Astrocyte of the hippocampus (primary cell): ENCODE results near the gene GGA3.
A peak's percentile ranks its signal among the peaks of the same experiment; 100 is the strongest.
"Not testable (repeated sequence)": the region's sequence is repeated elsewhere in the genome, so short reads cannot be mapped to it uniquely, and the experiment has no call there.

ENCODE experiments used
- DNase-seq: peaks from one replicate; pipeline ENCODE4 v3.0.0; 2011; ENCODE audit warnings: low read depth, low spot score

Gene GGA3, protein sequence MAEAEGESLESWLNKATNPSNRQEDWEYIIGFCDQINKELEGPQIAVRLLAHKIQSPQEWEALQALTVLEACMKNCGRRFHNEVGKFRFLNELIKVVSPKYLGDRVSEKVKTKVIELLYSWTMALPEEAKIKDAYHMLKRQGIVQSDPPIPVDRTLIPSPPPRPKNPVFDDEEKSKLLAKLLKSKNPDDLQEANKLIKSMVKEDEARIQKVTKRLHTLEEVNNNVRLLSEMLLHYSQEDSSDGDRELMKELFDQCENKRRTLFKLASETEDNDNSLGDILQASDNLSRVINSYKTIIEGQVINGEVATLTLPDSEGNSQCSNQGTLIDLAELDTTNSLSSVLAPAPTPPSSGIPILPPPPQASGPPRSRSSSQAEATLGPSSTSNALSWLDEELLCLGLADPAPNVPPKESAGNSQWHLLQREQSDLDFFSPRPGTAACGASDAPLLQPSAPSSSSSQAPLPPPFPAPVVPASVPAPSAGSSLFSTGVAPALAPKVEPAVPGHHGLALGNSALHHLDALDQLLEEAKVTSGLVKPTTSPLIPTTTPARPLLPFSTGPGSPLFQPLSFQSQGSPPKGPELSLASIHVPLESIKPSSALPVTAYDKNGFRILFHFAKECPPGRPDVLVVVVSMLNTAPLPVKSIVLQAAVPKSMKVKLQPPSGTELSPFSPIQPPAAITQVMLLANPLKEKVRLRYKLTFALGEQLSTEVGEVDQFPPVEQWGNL

DNA sequence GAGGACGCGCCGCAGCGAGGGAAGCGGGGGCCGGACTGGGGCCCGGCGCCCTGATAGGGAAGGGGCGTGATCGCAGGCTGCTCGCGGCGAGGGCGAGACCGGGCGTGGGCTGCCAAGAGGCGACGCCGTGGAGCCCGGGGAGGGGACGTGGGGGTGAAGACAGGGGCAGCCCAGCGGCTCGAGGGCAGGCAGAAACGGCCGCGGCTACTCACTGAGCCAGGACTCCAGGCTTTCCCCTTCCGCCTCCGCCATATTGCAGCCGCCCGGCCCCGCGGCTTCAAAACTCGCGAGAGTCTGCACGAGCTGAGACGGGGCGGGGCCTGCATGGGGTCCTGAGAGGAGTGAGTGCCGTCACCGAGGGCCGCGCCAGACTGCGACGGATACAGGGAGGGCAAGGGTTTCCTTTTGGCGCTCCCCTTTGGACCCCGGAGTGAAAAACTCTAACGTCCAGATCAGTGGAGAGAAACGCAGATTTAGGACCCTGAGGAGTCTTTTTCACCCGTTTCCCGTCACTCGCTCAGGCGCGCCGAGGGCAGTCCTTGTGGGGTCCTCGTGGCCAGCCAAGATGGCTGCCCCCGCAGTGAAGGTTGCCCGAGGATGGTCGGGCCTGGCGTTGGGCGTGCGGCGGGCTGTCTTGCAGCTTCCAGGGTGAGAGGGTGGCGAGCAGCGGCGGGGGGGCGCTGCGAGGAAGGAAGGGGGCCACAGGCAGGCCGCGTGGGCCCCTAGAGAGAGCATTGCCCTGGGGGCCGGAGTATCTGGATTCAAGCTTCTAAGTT lies at the start of gene GGA3, which contains the start of gene MRPS7:
GGA3 (minus strand) TSS at position 271 of the 776 bp plus-strand sequence; CDS start at position 252, 19 bp downstream.
MRPS7 (plus strand) TSS at position 544 of the 776 bp plus-strand sequence; CDS start at position 566, 22 bp downstream.
- DNase-seq: peak; percentile 98

DNA sequence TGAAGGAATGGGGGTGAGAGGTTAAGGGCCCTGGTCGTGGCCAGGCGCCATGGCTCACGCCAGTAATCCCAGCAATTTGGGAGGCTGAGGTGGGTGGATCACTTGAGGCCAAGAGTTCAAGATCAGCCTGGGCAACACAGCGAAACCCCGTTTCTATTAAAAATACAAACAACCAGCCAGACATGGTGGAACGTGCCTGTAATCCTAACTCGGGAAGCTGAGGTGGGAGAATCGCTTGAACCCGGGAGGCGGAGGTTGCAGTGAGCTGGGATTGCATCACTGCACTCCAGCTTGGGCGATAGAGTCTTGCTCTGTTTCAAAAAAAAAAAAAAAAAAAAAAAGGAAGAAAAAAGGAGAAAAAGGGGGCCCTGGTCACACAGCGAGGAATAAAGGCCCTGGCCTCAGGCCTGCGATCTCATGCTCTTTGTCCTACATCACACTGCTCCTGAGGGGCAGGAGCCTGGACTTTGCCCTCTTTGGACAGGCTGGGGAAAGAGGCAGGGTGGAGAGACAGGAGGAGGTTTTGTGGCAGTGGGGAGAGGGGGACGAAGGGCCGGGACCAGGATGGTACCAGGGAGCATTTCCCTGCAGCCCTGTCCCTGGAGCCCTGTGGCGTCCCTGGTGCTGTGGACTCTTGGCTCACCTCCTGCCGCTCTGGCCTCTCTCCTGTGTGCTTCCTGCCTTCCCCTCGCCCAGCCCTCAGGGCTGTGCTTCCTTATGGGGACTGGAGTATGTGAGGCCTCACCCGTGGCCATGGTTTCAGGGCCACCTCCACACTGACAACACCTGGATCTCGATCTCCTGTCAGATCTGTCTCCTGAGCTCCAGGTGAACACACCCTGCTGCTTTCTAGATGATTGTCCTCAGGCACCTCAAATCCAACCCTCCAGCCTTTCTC lies 47.6 kb upstream of the GGA3 start:
- DNase-seq: no peak

DNA sequence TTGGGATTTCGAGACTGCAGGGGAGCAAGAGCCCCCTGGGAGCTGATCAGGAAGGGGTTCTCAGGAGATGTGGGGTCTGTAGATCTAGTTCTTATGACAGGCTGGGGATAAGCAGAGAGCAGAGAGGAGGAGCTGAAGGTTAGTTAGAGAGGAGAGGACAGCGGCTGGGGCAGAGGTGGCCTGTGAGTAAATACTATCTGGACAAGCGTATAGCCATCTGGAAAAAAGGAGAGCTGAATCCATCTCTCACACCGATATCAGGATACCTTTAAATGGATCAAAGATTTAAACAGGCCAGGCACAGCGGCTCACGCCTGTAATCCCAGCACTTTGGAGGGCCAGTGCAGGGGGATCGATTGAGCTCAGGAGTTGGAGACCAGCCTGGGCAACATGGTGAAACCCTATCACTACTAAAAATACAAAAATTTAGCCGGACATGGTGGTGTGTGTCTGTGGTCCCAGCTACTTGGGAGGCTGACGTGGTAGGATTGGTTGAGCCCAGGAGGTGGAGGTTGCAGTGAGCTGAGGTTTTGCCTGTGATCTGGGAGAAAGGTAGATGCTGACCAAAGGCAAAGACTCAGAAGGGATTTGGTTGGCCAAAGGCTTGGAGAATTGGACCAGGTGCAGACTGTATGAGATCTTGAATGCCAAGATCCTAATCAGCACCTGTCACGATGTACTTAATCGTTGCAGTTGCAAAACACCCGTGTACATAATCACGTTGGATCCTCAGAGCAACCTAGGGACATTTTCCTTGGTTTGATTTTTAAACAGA lies 46.7 kb upstream of the GGA3 start:
- DNase-seq: no peak

DNA sequence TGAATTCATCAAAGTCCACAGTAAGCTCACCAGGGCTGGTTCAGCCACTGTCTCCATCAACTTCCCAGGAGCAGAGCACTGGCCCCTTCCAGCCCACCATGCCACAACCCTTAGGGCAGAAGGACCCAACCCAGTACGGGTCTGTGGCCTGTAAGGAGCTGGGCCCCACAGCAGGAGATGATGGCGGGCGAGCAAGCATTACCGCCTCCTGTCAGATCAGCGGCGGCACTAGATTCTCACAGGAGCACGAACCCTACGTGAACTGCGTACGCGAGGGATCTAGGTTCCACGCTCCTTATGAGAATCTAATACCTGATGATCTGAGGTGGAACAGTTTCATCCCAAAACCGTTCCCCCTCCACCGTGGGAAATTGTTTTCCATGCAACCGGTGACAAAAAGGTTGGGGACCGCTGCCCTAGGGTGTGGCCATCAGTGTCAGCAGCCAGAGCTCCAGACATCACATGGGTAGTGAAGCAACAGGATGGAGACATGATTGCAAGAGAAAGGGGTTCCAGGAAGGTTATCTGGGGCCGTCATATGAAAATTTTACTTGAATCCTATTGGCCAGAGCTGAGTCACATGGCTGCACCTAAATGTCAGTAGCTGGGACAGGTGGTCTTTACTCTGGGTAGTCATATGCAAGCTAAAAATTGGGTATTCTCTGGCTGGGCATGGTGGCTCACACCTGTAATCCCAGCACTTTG lies 40.2 kb upstream of the GGA3 start:
- DNase-seq: no peak

DNA sequence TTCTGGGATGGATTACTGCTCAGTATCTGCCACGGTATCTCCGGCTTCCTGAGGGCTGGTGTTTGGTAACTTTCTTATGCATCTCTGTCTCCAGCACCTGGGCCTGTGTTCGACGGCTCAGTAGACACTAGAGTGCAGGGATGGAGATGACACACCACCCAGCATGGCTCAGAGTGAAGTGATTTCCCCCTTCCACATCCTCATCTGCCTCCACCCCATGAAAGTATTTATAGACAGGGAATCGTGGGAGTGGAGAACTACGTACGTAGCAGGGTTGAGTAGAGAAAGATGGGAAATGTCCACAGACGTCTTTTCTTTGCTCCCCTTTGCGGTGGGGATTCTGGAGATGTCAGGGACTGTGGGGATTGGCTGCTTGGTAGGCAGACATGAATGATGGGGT lies 39.6 kb upstream of the GGA3 start:
- no peak for DNase-seq

DNA sequence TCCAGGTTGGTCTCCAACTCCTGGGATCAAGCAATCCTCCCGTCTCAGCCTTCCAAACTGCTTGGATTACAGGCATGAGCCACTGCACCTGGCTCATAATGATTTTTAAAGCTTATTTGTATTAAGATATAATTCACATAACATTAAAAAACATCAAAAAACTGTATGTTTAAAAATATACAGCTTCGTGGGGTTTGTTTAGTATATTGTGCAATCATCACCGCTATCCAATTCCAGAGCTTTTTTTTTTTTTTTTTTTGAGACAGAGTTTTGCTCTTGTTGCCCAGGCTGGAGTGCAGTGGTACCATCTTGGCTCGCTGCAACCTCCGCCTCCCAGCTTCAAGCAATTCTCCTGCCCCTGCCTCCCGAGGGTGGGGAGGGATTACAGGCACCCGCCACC lies 38.9 kb upstream of the GGA3 start:
- DNase-seq: no peak

DNA sequence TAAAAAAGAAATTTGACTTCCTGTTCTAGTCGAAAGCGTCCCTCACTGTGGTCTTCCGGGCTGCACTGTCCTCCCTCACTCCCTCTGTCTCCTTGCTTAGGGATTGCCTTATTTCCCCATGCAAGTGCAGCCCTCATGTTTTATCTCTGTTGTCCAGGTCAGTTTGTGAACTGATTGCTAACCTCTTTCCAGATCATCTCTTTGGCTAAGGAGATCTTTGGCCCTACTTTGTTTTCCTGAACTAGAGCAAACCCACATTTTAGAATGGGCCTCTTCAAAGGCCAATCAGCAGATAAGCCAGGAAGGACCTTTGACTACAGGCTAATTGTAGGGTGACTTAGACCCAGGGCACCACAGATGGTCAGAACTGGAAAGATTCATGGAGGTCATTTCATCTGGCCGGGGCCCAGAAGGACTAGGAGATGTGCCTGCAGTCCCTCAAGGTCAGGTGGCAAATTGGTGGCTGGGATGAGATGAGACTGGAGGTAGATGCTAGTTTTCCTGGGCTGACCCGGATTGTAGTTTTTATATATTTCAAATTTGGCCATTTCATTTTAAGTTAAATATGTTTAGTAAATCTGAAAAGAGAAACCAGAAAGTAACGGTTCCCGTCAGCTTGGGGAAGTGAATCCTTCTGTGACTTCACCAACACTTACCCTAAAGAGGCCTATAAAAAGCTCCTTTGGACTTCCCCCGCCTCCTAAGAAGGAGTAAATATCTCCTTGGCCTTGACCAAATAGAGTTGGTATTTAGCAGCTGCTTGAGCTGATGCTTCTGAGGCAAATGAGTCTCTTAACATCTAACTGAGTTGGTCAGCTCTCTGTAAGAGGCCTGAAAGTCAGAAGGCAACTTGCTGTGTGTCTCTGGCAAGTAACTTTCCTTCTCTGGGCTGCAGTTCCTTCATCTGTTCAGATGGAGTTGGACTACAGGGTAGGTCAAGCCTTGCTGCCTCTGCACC lies 34.1 kb upstream of the GGA3 start:
- no peak for DNase-seq

DNA sequence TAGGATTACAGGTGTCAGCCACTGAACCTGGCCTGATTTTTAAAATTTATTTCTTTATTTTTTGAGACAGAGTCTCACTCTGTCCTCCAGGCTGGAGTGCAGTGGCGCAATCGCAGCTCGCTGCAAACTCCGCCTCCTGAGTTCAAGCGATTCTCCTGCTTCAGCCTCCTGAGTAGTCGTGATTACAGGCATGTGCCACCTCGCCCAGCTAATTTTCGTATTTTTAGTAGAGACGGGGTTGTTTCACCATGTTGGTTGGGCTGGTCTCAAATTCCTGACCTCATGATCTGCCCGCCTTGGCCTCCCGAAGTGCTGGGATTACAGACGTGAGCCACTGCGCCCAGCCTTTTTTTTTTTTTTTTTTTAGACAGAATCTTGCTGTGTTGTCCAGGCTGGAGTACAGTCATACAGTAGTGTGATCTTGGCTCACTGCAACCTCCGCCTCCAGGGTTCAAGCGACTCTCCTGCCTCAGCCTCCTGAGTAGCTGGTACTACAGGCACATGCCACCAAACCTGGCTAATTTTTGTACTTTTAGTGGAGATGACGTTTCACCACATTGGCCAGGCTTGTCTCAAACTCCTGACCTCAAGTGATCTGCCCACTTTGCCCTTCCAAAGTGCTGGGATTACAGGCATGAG lies 31.5 kb upstream of the GGA3 start:
- DNase-seq: not testable (repeated sequence)

DNA sequence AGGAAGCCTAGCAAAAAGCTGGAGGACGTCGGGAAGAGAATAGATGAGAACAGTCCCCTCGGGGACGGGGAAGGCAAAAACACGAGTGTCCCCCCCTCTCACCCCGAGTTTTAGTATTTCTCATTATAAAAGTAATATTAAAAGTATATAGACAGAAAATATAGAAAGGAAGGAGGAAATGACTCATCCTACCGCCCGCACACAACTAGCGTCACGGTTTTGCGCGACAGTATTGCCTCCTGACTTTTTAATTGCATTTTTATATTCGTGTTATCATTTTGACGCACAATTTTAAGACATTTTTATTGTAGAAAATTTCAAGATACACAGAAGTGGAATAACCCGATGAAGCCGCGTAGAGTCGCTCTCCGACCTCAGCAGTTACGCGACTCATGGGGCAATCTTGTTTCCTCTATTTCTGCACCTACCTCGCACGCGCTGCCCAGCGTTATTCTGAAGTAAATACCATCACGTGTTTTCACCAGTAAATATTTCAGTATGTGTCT lies 28.5 kb upstream of the GGA3 start:
- DNase-seq: peak; percentile 51

DNA sequence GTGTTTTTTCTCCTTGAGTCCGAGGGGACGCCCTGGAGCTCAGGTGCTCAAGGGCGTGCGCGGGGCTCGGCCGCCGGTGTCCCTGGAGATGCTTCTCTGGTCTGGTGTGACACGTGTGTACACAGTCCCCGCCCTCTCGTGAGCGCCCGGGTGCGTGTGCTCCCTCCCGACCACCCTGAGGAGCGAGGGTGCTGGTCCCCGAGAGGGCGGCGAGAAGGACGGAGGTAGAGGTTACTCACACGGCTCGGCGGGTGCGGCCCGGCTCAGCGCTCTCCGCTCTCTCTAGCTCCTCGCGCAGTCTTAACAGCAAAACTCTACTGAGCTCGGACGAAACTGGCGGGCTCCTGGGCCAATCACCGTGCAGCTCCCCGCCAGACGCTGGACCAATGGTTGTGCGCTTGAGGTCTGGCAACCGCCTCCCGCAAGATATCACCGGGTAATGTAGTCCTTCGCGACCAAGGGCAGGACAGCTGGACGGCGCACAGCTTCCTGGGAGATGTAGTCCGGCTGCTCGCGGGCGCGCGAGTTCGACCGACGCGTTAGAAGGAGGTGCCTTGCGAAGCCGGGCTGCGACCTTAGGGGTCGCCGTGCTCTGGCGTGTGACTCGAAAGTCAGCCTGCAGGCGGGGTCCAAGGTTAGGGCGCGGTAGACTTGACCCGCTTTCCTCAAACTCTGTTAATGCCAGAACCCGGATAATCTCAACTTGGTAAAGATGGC lies 27.9 kb upstream of the GGA3 start, which contains the start of gene SLC25A19:
SLC25A19 (minus strand) TSS at position 319 of the 717 bp plus-strand sequence. CDS start 2,669 bp downstream, outside the sequence.
- peak; percentile 100 for DNase-seq

DNA sequence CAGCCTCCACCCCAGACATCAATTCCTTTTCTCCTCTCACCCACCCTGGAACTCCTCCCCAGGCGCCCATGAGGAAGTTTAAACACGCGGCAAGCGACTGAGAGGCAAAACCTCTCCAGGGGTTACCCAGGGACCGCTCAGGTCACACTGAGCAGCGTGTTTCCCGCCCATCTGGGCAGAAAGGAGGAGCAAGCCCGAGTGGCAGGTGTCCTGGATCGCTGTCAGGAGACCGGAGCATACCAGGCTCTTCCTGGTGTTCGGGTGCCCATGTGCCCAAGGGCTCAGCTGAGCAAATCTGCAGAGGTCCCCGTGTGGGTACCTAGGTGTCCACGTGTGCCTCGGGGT lies 27.3 kb upstream of the GGA3 start:
- DNase-seq: no peak

DNA sequence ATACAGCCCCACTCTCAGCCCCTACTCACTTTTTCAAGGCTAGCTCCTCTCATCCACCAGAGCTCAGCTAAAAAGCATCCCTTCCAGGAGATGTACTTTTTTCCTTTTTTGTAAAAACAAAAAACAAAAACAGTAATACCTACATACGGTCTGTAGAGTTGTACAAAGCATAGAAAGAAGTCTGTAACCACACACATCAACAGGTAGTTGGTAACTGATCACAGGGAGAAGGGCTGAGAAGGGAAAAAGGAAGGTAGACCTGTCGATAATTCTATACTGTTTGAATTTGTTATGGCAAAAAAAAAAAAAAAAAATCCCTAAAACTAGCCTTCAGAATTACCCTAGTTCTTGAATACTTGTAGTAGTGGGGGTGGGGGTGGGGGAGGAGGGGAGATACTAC lies 27.0 kb upstream of the GGA3 start:
- no peak for DNase-seq

DNA sequence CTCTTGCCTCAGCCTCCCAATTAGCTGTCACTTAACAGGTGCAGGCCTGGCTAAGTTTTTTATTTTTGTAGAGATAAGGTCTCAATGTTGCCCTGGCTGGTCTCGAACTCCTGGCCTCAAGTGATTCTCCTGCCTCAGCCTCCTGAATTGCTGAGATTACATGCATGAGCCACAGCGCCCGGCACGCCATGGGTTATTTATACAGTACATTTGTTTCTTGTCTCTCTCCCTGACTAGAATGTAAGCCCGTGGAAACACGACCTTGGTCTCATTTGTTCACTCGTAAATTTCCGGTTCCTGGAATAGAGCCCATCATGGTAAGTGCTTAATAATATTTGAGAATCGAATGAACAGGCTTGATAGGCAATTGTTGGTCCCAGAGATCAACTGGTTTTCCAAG lies 25.8 kb upstream of the GGA3 start:
- DNase-seq: no peak

DNA sequence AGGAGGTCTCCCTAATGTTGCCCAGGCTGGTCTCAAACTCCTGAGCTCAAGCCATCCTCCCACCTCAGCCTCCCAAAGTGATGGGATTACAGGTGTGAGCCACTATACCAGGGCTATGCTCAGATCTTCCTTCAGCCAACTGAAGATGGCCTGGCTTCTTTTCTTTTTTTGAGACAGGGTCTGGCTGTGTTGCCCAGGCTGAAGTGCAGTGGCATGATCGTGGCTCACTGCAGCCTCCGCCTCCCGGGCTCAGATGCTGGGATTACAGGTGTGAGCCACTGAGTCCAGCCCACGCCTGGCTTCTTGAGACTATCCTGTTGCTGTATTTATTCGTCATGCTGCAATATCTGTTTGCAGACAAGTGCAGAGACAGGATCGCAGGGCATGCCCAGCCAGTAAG lies 23.7 kb upstream of the GGA3 start:
- no peak for DNase-seq

DNA sequence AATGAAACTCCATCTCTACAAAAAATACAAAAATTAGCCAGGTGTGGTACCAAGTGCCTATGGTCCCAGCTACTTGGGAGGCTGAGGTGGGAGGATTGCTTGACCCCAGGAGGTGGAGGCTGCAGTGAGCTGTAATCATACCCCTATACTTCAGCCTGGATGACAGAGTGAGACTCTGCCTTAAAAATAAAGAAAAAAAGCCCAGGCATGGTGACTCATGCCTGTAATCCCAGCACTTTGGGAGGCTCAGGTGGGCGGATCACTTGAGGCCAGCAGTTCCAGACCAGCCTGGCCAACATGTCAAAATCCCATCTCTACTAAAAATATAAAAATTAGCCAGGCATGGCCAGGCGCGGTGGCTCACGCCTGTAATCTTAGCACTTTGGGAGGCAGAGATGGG lies 18.8 kb upstream of the GGA3 start:
- not testable (repeated sequence) for DNase-seq

DNA sequence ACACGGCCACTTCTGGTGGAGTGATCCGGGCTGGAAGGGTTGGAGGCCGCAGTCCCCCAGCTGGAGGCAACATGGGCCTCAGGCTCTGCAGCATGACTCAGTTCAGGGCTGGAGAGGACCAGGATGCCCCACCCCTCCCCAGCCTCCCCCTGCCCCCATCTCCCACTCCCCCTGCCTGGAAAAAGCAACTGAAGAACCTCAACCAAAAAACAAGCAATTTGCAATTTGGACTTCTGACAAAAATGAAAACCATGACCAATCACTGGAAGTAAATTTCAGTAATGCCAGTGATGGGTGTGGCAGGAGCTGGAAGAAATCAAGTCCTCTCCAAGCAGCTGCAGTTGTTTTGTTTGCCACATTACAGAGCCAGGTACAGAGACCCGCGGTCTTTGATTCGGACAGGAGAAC lies 16.3 kb upstream of the GGA3 start:
- peak; percentile 54 for DNase-seq
